Body of pancreas (tissue), 4 donors: ENCODE results near the gene FBXO2.

Experiments
- CTCF ChIP-seq, 7 experiments: fragments of 450-650 bp in 4 of 7; fragments of 200-600 bp in 3 of 7; sonication (generic) in 3 of 7; IDR thresholded peaks; one replicate each; pipeline ENCODE4 v1.5.1; 2016 to 2019; ENCODE audit warnings: antibody characterized with exemption in 7 of 7
- POLR2A ChIP-seq, 3 donors: fragments of 450-650 bp; IDR thresholded peaks; one replicate each; pipeline ENCODE4 v1.6.1; 2016; ENCODE audit warnings: antibody characterized with exemption in 3 of 3, mild to moderate bottlenecking in 2 of 3

GRCh38 chr1:11629184-11630016 lies 24.8 kb downstream of the FBXO2 start:
- TF ChIP-seq CTCF (IDR thresholded peaks at IDR 0.05) = no peak
- TF ChIP-seq POLR2A (IDR thresholded peaks at IDR 0.05) = no peak
